ENCODE data around the gene PIM3. TPM values are rescaled to one million over a fixed set of nuclear protein-coding genes. Genes with fewer than 3 reads are reported as not detected.

Gene PIM3
- total and polyA plus RNA-seq, 2 of the 8 experiments (the other 6 are each of a cell fraction or from before 2014, with no cell fraction given): 22.6 to 30.0 TPM

DNA sequence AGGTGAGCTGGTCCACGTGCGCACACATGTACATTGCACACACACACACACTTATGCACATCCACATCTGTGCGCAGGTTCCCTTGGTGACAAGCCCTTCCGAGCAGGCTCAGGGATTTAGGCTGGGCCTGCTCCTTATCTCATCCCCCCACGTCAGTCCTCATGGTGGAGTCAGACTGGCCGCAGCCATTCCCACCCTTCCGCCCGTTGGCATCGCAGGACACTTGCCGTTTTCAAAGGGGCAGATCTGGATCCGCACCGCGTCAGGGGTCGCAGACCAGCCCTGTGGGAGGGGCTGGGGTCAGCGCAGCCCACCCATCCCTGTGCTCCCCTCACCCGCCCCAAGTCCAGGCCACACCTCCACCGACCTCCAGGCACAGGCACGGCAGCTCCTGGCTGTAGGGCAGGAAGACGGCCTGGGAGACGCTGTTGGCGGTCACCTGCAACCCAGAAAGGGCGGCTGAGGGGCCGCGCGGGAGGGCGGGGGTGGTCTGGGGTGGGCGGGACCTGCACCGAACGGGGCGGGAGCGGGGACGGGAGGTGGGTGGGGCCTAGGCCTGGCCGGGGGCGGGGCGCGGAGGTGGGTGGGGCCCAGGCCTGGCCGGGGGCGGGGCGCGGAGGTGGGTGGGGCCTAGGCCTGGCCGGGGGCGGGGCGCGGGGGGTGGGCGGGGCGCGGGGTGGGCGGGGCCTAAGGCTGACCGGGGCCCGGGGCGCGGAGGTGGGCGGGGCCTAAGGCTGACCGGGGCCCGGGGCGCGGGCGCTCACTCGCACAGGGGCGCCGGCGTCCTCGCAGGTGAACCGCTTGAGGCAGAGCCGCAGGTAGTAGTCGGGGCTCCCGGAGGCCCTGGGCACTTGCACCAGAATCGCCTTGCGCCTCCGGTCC is 38.7 kb downstream of the PIM3 start:
- peak overlapping the region; percentile 77; the same call in 1 of the 2 replicates for H2BK5ac ChIP-seq (ENCODE audit: low read depth, low read length)
- POLR2A ChIA-PET (ENCODE audit: partially characterized antibody): no interaction called here
- peak overlapping the region in 2 of 4 experiments; percentile 9 to 16; a peak in 2 of 7 replicates for H3K9ac ChIP-seq (replicated peaks in 1 of 4; ENCODE audit: extremely low read depth in 1 of 4, low read depth in 3 of 4, low read length in 3 of 4)

More for the DNA sequence above, 38.7 kb downstream of the PIM3 start:
- Histone ChIP-seq H2BK15ac (ENCODE audit: low read length) (peak overlapping the region; percentile 95; the same call in 1 of the 2 replicates), H3K4ac (replicated peaks; ENCODE audit: insufficient read length, low read depth, low read length) (peak overlapping the region; percentile 91), H3K23ac (ENCODE audit: insufficient read length) (no peak overlapping the region), H3K4me1 (replicated peaks in 1 of 4; ENCODE audit: control insufficient read depth in 3 of 4, insufficient read depth in 4 of 4, low read length in 3 of 4) (peaks cover 0 to 15% (median 8%) of the 10 kb centered on the region in 4 experiments; a peak in 5 of 7 replicates), H3K23me2 (ENCODE audit: low read depth, low read length) (peaks cover 13% of the 10 kb centered on the region), H2AFZ (ENCODE audit: low read length) (peak overlapping the region; percentile 98), H3K27ac (ENCODE audit: low read depth, low read length) (no peak overlapping the region), H2BK120ac (replicated peaks; ENCODE audit: low read depth, low read length) (peak overlapping the region; percentile 15), H3K18ac (ENCODE audit: extremely low read depth, low read length) (no peak overlapping the region; the same call in none of the 2 replicates), H3K9me3 (ENCODE audit: insufficient read depth in 2 of 2, low read depth in 1 of 2, low read length in 1 of 2) (no peaks in the 10 kb centered on the region), H3K4me3 (ENCODE audit: extremely low read depth in 1 of 4, insufficient read depth in 2 of 4, low read depth in 3 of 4, low read length in 4 of 4) (peak overlapping the region; percentile 38 to 65 (median 55)), H4K20me1 (replicated peaks in 1 of 2; ENCODE audit: control insufficient read depth in 1 of 2, insufficient read depth in 2 of 2, low read length in 2 of 2) (peaks cover 2 to 13% of the 10 kb centered on the region in 2 experiments), H2BK12ac (ENCODE audit: low read depth, low read length) (peak overlapping the region; percentile 19; the same call in 1 of the 2 replicates), H4K91ac (replicated peaks; ENCODE audit: insufficient read length, low read length) (peak overlapping the region; percentile 40), H3K79me2 (ENCODE audit: control insufficient read depth in 1 of 2, insufficient read depth in 2 of 2, low read length in 2 of 2) (no peaks in the 10 kb centered on the region), H3K27me3 (replicated peaks in 1 of 4; ENCODE audit: control insufficient read depth in 3 of 4, extremely low read depth in 1 of 4, insufficient read depth in 3 of 4, low read length in 3 of 4) (peaks cover 10 to 22% (median 12%) of the 10 kb centered on the region in 4 experiments; a peak in 6 of 7 replicates), H3K56ac (replicated peaks; ENCODE audit: insufficient read length, low read depth, low read length) (no peak overlapping the region), H4K5ac (ENCODE audit: insufficient read length, low read depth, low read length) (no peak overlapping the region), H3K4me2 (ENCODE audit: insufficient read depth in 1 of 2, low read depth in 2 of 2, low read length in 2 of 2) (peak overlapping the region; percentile 56 to 93), H3K79me1 (ENCODE audit: low read depth, low read length) (no peaks in the 10 kb centered on the region), H3K14ac (ENCODE audit: insufficient read length) (no peak overlapping the region), H3K36me3 (ENCODE audit: control insufficient read depth in 2 of 4, insufficient read depth in 4 of 4, low read length in 3 of 4) (no peaks in the 10 kb centered on the region), H4K8ac (ENCODE audit: extremely low read depth, insufficient read depth, low read length) (no peak overlapping the region; the same call in 1 of the 2 replicates), H2BK20ac (ENCODE audit: low read length) (no peak overlapping the region), H2AK5ac (ENCODE audit: low read depth, low read length) (no peak overlapping the region; the same call in 1 of the 2 replicates)
- FAIRE-seq (no peak), DNase-seq (ENCODE audit: low read depth in 1 of 2, low spot score in 2 of 2) (peak in 1 of 2 experiments; percentile 78)
- 18% methylated on average over 34 of the region's 70 CpGs; no CpG with 5 or more reads in 1 of the 2 experiments for WGBS, 2 experiments (ENCODE audit: extremely low coverage in 1 of 2, insufficient coverage in 1 of 2, insufficient read length in 1 of 2, insufficient replicate concordance in 2 of 2, low coverage in 1 of 2, low lambda C conversion rate in 2 of 2, missing lambda C conversion rate in 1 of 2)
- CTCF ChIA-PET (ENCODE audit: partially characterized antibody): interaction anchor here (0.7 to 1.5 kb wide), 2 partner anchors 11 to 33 kb away, joined by 3 to 5 read pairs; no protein-coding TSS in a partner anchor
- TF ChIP-seq BCL11A (IDR thresholded peaks at IDR 0.05; ENCODE audit: low read depth in 2 of 2, low read length in 2 of 2) (no peak), MAX (IDR thresholded peaks at IDR 0.05) (no peak), KDM4A (IDR thresholded peaks at IDR 0.05; ENCODE audit: low read depth, low read length, severe bottlenecking) (peak; percentile 92), TAF1 (IDR thresholded peaks at IDR 0.05; ENCODE audit: low read depth, low read length) (0 out of 2 replicates have a peak, but pooled peaks have one; percentile 24)

Measured in H1 (cell line).